Osteoblast (primary cell): Measurements from ENCODE around the gene PROM1. TPM values are rescaled to one million over a fixed set of nuclear protein-coding genes. Genes with fewer than 3 reads are reported as not detected.

ENCODE experiments used
- DNase-seq: peaks from one replicate; pipeline ENCODE4 v3.0.0; 2011; ENCODE audit warnings: low spot score, mixed read lengths; ENCODE audit not compliant: insufficient read length; ENCODE audit errors: missing footprints
- H2AFZ ChIP-seq: 2 replicates; pipeline ENCODE4 v1.6.0; 2011; ENCODE audit warnings: mild to moderate bottlenecking, low read length
- H3K27ac ChIP-seq: 2 replicates; pipeline ENCODE4 v1.5.1; 2011; ENCODE audit warnings: mild to moderate bottlenecking, low read depth, low read length, moderate library complexity
- H3K27me3 ChIP-seq: 2 replicates; pipeline ENCODE4 v1.6.0; 2012; ENCODE audit warnings: mild to moderate bottlenecking, control low read depth, inconsistent platforms, low read length, moderate library complexity; ENCODE audit not compliant: insufficient read depth
- H3K36me3 ChIP-seq: 2 replicates; pipeline ENCODE4 v1.5.1; 2011; ENCODE audit warnings: mild to moderate bottlenecking, low read length, control low read depth, moderate library complexity; ENCODE audit not compliant: insufficient read depth
- H3K4me1 ChIP-seq: 2 replicates; pipeline ENCODE4 v1.5.1; 2011; ENCODE audit warnings: mild to moderate bottlenecking, low read length, control low read depth, moderate library complexity; ENCODE audit not compliant: insufficient read depth
- H3K4me2 ChIP-seq: 2 replicates; pipeline ENCODE4 v1.6.0; 2011; ENCODE audit warnings: mild to moderate bottlenecking, low read length; ENCODE audit not compliant: insufficient read depth
- H3K4me3 ChIP-seq: fragments of 200-600 bp; sonication (generic); 3 replicates; pipeline ENCODE4 v1.5.1; 2012; ENCODE audit warnings: mild to moderate bottlenecking, low read length, inconsistent platforms; ENCODE audit not compliant: insufficient read depth
- H3K79me2 ChIP-seq: 2 replicates; pipeline ENCODE4 v1.6.0; 2012; ENCODE audit warnings: mild to moderate bottlenecking, low read length, control low read depth, inconsistent platforms; ENCODE audit not compliant: insufficient read depth
- H3K9me3 ChIP-seq: 2 replicates; pipeline ENCODE4 v1.5.1; 2011; ENCODE audit warnings: low read depth, low read length, control low read depth
- H4K20me1 ChIP-seq: 2 replicates; pipeline ENCODE4 v1.6.0; 2012; ENCODE audit warnings: mild to moderate bottlenecking, low read length, control low read depth; ENCODE audit not compliant: insufficient read depth
- total RNA-seq: library from RNA; depleted of rRNA; stranded (reverse); fragments of >200 nt; gene quantifications from 2 replicates; pipeline ENCODE4 v1.2.3, GENCODE V29; 2012
- TF ChIP-seq, protein P1 (sequence below): IDR thresholded peaks from 2 replicates; pipeline ENCODE4 v1.5.1; 2011; ENCODE audit warnings: mild to moderate bottlenecking, low read depth, low read length, moderate library complexity; ENCODE audit errors: extremely low read depth

Gene PROM1
- total RNA-seq, 1 donor, result not detected

DNA sequence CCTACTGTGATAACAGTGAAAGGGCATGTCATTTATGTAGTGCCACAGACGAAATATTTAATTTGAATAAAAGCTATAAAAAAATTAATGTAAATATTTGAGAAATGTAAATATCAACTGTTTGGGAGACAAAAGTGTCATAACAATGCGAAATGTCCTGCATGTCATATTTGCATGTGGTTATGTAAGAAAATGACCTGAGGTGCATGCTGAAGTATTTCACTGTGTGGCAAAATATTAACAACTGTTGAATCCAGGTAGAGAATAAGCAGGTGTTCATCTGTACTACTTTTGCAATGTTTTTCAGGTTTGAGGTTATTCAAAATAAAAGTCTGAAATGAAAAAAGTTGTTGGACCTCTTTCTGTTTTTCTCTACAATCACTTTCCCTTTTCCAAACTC lies 30.9 kb downstream of the PROM1 start:
- Histone ChIP-seq H3K4me2 (no peak overlapping the region), H3K27ac (no peak overlapping the region), H3K9me3 (no peaks in the 10 kb centered on the region), H3K27me3 (peaks cover 82% of the 10 kb centered on the region), H3K4me1 (no peaks in the 10 kb centered on the region), H3K79me2 (no peaks in the 10 kb centered on the region), H3K36me3 (no peaks in the 10 kb centered on the region), H3K4me3 (no peak overlapping the region), H4K20me1 (no peaks in the 10 kb centered on the region), H2AFZ (no peak overlapping the region)
- no peak for DNase-seq
- TF ChIP-seq, protein P1, sequence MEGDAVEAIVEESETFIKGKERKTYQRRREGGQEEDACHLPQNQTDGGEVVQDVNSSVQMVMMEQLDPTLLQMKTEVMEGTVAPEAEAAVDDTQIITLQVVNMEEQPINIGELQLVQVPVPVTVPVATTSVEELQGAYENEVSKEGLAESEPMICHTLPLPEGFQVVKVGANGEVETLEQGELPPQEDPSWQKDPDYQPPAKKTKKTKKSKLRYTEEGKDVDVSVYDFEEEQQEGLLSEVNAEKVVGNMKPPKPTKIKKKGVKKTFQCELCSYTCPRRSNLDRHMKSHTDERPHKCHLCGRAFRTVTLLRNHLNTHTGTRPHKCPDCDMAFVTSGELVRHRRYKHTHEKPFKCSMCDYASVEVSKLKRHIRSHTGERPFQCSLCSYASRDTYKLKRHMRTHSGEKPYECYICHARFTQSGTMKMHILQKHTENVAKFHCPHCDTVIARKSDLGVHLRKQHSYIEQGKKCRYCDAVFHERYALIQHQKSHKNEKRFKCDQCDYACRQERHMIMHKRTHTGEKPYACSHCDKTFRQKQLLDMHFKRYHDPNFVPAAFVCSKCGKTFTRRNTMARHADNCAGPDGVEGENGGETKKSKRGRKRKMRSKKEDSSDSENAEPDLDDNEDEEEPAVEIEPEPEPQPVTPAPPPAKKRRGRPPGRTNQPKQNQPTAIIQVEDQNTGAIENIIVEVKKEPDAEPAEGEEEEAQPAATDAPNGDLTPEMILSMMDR, result no peak

DNA sequence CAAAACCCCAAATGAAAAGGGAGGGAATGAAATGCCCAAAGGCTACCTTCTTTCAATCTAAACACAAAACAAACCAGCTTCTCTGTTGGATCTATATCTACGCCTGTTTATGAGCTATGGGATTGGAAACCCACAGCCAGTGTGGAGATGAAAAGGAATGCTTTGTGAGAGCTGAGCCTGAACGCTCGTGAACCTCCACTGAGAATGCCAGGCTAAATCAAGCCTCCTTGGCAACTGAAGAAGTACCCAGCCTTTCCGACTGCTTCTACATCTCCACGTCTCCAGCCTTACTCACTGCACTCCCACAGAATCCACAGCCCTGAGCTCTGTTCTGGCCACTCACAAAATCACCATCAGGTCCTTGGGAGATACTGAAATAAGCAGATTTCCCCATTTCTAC lies 31.8 kb downstream of the PROM1 start:
- Histone ChIP-seq H3K79me2 (no peaks in the 10 kb centered on the region), H3K4me1 (no peaks in the 10 kb centered on the region), H3K27ac (no peak overlapping the region), H2AFZ (no peak overlapping the region), H3K9me3 (no peaks in the 10 kb centered on the region), H4K20me1 (no peaks in the 10 kb centered on the region), H3K36me3 (no peaks in the 10 kb centered on the region), H3K27me3 (peaks cover 81% of the 10 kb centered on the region), H3K4me2 (no peak overlapping the region), H3K4me3 (no peak overlapping the region)
- TF ChIP-seq, protein P1, result no peak
- no peak for DNase-seq

DNA sequence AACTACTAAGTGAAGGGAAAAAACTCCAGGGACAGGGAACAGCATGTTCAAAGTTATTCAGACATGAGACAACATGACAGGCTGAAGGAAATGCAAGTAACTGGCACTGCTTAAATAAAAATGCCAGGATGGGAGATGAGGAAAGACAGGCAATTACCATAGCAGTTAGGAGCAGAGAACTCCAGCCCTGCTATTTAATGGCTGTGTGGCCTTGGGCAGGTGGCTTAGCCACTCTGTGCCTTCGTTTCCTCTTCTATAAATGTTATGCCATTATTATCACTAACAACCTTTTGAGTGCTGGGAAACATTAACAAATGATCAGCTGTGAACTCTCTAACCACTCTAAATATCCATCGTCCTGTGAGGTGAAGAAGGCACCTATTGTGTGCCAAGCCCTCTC lies 32.7 kb downstream of the PROM1 start:
- DNase-seq, result no peak
- Histone ChIP-seq H3K4me1 (no peaks in the 10 kb centered on the region), H3K36me3 (no peaks in the 10 kb centered on the region), H3K4me3 (no peak overlapping the region), H3K27ac (no peak overlapping the region), H3K4me2 (no peak overlapping the region), H2AFZ (no peak overlapping the region), H3K27me3 (peaks cover 72% of the 10 kb centered on the region), H4K20me1 (no peaks in the 10 kb centered on the region), H3K9me3 (no peaks in the 10 kb centered on the region), H3K79me2 (no peaks in the 10 kb centered on the region)
- TF ChIP-seq, protein P1, result no peak

DNA sequence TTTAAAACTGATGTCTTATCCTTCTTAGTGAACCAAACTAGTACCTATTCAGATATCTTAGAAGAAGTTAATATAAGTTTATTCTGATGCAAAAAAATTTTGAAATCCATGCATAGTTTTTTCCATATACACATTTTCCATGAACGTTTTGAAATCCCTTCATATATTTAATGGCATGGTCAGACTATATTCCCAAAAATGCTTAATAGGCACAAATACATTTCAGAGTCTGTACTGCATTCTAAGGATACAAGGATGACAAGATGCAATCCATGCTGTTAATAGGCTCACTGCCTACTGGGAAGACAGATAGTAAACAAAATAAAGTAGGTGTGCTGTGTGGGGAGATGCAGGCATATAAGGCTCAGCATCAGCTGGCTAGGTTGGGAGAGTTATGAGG lies 33.2 kb downstream of the PROM1 start:
- Histone ChIP-seq H3K27me3 (peaks cover 68% of the 10 kb centered on the region), H3K36me3 (no peaks in the 10 kb centered on the region), H2AFZ (no peak overlapping the region), H3K4me1 (no peaks in the 10 kb centered on the region), H4K20me1 (no peaks in the 10 kb centered on the region), H3K4me2 (no peak overlapping the region), H3K27ac (no peak overlapping the region), H3K4me3 (no peak overlapping the region), H3K9me3 (no peaks in the 10 kb centered on the region), H3K79me2 (no peaks in the 10 kb centered on the region)
- DNase-seq, result no peak
- TF ChIP-seq, protein P1, result no peak
